NCI-H748 (cell line): Measurements from ENCODE around the gene ZNF775.

Experiments used
- DNase-seq: peaks from one replicate; lab custom pipeline; 2025; ENCODE audit not compliant: unreplicated experiment; lab: John Stamatoyannopoulos, UW

ZNF775 gene

GRCh38 chr7:150368096-150368883 is 10.8 kb upstream of the ZNF775 start, which contains the start of gene REPIN1:
Gene REPIN1 (plus strand): TSS chr7:150368822. CDS start chr7:150369712, 890 bp downstream.
- DNase-seq = peak; percentile 94

DNA sequence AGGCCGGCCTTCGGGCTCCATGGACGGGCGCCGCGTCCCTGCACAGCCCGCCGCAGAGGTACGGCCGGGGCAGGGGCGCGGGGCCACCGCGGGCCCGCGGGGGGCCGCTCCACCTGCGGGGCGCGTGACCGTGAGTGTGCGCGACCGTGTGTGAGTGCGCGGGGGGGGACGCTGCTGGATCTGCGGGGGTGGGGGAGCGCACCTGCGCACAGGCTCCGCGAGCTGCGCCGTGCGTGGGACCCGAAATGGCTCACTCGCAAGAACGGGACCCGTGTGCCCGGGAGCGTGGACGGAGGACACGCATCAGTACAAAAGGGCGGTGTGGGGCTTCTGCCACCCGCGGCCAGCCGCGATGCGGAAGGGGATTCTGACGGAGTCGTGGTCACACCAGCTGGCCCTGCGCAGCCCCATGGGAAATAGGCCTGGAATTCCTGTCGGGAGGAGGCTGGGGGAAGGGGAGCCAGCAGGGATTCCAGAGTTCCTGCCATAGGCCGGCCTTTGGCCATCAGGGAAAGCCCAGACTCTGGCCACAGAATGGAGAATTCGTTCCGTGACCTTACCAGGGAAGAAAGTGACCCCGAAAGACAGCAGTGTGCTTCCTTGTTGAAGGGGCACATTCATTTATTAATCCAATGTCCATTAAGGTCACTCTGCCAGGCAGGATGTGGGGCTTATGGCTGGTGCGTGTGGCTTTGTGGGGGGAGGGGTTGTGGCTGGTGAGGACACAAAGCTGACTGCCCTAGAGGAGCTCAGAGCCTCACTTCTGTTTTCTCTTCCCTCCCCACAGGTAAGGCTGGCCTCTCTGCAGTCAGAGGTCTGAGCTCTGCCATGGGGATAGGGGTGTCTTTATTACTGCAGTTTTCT is 10.0 kb upstream of the ZNF775 start:
- DNase-seq = peak; percentile 70

DNA sequence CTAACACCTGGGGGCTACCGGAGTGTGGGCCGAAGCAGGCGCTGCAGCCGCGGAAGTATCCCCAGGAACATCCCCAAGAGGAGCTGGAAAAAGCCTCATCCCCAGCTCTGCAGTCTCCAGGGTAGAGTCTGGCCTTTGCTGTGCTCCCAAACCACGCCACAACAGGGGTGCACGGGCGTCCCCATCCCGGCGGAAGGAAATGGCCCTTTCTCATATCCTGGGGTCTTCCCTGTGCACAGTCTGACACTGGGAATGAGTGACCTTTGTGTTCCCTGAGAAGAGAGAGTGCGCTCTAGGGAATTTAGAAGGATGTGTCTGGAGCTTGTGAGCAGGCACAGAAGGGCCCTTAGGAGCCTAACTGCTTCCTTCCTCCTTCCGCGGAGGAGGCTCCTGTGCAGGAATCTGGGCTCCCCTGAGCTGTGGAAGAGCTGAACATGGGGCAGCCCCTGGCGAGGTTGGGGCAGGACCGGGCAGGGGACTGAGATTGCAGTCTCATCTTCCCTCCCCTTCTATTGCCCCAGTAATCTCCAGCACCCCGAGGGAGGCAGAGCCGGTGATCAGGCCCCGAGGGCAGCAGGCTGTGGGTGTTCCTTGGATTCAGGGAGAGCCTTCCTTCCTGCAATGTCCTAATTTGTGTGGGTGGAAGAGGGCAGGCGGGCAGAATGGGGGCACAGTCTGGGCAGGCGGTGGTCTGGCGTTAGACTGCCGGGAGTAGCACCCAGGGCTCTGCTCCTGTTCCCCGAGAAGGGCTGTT is 9.2 kb upstream of the ZNF775 start:
- DNase-seq = no peak

DNA sequence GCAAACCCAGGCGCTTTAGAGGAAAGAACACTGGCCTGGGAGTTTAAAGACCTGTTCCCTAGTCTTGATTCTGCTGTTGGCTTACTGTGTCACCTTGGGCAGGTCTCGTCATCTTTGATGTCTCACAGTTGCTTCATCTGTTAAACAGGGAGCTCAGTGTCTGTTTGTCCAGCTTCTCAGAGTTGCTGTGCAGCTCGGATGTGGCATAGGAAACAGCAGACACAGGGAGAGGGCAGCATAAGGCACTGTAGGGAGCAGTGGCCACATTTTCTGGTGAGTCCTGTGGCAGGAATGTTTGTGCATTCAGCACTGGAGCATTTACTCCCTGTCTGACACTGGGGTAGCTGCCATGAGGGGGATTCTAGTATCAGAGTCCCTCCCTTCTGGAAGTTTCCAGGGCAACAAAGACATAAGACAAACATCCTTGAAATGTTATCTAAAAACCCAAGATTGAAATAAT is 8.5 kb upstream of the ZNF775 start:
- no peak for DNase-seq

DNA sequence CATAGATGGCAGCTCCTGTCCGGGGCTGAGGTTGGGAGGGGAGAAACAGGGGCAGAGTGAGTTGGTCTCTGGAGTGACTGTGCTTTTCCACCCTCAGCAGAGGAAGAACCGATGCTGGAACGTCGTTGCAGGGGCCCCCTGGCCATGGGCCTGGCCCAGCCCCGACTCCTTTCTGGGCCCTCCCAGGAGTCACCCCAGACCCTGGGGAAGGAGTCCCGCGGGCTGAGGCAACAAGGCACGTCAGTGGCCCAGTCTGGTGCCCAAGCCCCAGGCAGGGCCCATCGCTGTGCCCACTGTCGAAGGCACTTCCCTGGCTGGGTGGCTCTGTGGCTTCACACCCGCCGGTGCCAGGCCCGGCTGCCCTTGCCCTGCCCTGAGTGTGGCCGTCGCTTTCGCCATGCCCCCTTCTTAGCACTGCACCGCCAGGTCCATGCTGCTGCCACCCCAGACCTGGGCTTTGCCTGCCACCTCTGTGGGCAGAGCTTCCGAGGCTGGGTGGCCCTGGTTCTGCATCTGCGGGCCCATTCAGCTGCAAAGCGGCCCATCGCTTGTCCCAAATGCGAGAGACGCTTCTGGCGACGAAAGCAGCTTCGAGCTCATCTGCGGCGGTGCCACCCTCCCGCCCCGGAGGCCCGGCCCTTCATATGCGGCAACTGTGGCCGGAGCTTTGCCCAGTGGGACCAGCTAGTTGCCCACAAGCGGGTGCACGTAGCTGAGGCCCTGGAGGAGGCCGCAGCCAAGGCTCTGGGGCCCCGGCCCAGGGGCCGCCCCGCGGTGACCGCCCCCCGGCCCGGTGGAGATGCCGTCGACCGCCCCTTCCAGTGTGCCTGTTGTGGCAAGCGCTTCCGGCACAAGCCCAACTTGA is 7.8 kb upstream of the ZNF775 start:
- DNase-seq = no peak

GRCh38 chr7:150371996-150372270 is 7.2 kb upstream of the ZNF775 start:
- no peak for DNase-seq

GRCh38 chr7:150372271-150373048 is 6.7 kb upstream of the ZNF775 start:
- no peak for DNase-seq

GRCh38 chr7:150373049-150373801 is 5.9 kb upstream of the ZNF775 start:
- no peak for DNase-seq

DNA sequence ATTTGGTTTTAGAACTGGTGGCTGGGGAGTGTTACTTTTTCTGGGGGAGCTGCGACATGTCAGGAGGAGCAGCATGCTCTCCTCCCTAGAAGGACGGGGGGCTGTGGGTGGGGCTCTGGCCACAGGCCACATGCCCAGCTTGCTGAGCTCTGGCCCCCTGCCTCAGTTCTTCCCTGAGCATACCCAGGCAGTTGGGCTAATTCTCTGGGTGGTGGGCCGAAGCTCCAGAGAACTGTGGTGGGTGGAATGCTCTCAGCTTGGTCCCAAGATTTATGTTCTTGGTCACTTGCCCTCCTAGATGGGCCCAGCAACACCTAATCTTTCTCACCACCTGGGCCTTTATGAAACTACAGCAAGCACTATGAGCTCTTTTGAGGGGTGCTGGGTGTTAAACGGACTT is 5.1 kb upstream of the ZNF775 start:
- no peak for DNase-seq

DNA sequence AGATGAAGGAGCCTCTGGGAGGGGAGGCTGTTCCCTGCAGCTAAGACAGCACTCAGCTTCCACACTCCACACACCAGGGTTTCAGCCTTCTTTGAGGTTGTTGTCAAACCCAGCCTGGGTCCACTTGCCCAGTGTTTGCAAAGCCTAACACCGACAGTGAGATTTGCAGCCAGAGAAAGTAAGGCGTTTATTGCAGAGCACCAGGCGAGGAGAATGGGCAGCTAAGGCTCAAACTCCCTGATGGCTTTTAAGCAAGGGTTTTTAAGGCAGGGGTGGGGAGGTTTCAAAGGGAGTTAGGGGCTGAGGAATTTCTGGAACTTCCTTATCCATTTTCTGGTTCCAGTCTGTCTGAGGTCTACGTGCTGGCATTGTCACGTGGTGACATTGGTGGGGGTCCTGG is 4.7 kb upstream of the ZNF775 start:
- no peak for DNase-seq

DNA sequence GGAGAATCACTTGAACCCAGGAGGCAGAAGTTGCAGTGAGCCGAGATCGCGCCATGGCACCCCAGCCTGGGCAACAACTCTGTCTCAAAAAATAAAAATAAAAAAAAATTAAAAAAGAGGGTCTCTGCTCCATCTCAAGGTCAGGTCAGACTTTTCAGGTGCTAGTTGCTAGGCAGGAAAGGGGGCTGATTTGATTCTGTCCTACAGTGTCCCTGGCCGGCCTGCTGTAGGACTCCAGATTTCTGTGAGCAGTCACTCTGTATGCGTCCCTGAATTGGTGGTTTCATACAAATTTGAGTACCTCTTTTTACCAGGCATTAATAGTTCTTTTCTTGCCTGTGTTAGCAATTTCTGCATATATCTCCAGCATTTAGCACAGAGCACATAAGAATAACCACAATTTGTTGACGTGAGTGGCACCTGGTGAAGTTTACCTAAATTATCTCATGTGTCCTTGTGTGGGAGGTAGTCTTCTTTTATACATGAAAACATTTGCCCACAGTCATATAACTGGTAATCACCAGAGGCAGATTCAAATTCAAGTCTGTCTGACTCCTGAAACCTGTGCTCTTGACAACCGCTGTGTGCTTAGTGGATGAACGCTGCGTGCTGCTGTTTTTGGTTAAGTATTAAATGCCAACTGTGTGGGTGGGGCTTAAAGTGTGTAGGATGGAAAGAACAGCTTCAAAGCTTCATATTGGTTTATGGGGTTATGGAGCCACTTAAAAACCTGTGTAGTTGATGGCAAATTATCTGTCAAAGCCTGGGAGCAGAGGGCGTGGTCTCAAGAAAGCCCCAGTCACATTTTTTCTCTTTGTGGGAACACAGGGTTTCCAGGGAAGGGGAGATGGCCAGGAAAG is 3.2 kb upstream of the ZNF775 start:
- DNase-seq = no peak

- no peak for DNase-seq
Measured at GRCh38 chr7:150376560-150376959, 2.6 kb upstream of the ZNF775 start.

GRCh38 chr7:150377196-150377595 is 1.9 kb upstream of the ZNF775 start:
- DNase-seq = no peak

DNA sequence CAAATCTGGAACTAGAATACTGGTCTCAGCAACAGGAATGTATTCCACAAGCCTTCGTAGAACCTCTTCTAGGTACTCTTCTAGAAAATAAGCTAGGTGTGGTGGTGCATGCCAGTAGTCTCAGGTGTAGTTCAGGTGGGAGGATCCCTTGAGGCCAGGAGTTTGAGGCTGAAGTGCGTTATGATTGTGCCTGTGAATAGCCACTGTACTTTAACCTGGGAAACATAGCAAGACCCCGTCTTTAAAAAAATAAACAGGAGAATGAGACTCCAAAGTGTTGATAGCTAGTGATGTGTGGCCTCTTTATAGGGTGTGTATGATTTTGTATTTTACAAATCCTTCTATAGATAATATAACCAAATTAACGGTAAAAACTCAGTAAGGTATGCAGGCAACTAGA is 1.5 kb upstream of the ZNF775 start:
- DNase-seq = no peak

- DNase-seq = peak; percentile 82
Measured at GRCh38 chr7:150378115-150378852, 846 bp upstream of the ZNF775 start.

GRCh38 chr7:150379441-150380379 is 580 bp downstream of the ZNF775 start:
- peak; percentile 49 for DNase-seq
